Measurements from ENCODE around the gene CYP4F8. TPM values are rescaled to one million over a fixed set of nuclear protein-coding genes. Genes with fewer than 3 reads are reported as not detected.

CYP4F8 gene
- total and polyA plus RNA-seq, 2 of the 8 experiments (the other 6 are each of a cell fraction or from before 2014, with no cell fraction given), result not detected

DNA sequence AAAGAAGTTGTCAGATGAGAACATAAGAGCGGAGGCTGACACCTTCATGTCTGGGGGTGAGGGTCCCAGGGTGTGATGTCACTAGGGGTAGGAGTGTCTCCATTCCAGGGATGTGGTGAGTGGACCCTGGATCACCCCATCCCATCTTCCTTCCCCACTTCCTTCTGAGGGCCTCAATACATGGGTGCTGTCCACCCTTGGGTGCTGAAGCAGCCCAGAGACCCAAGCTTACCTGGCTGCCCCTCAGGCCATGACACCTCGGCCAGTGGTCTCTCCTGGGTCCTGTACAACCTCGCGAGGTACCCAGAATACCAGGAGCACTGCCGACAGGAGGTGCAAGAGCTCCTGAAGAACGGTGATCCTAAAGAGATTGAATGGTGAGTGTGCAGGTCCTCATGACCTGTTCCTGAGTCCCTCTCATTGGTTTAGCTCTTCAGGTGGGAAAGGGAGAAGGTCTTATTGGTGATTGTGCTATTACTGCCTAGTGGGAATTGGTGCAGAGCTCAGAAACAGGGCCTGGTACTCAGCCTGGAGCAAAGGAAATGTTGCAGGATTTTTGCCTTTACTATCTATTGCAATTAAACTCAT lies 37.7 kb upstream of the CYP4F8 start:
- no peak for FAIRE-seq
- no peak overlapping the region for H4K91ac ChIP-seq (replicated peaks; ENCODE audit: insufficient read length, low read length)
- no peaks in the 10 kb centered on the region for H3K36me3 ChIP-seq (ENCODE audit: control insufficient read depth in 2 of 4, insufficient read depth in 4 of 4, low read length in 3 of 4)
- H2AFZ ChIP-seq (ENCODE audit: low read length), result no peak overlapping the region
- H4K5ac ChIP-seq (ENCODE audit: insufficient read length, low read depth, low read length), result no peak overlapping the region
- no peaks in the 10 kb centered on the region for H3K79me1 ChIP-seq (ENCODE audit: low read depth, low read length)
- ChIA-PET CTCF (ENCODE audit: partially characterized antibody) (no interaction called here), POLR2A (ENCODE audit: partially characterized antibody) (no interaction called here)
- WGBS, 2 experiments (ENCODE audit: extremely low coverage in 1 of 2, insufficient coverage in 1 of 2, insufficient read length in 1 of 2, insufficient replicate concordance in 2 of 2, low coverage in 1 of 2, low lambda C conversion rate in 2 of 2, missing lambda C conversion rate in 1 of 2), result 74% methylated on average over 6 of the region's 6 CpGs; no CpG with 5 or more reads in 1 of the 2 experiments
- H2AK5ac ChIP-seq (ENCODE audit: low read depth, low read length), result no peak overlapping the region
- no peak for DNase-seq (ENCODE audit: low read depth in 1 of 2, low spot score in 2 of 2)
- no peak overlapping the region for H3K56ac ChIP-seq (replicated peaks; ENCODE audit: insufficient read length, low read depth, low read length)
- TF ChIP-seq NRF1 (IDR thresholded peaks at IDR 0.05; ENCODE audit: low read depth, low read length) (no peak), BACH1 (IDR thresholded peaks at IDR 0.05; ENCODE audit: low read length) (no peak), EZH2 (IDR thresholded peaks at IDR 0.05; ENCODE audit: low read depth, low read length, severe bottlenecking) (no peak), KDM1A (IDR thresholded peaks at IDR 0.05; ENCODE audit: borderline replicate concordance, low read length) (no peak)
- no peaks in the 10 kb centered on the region for H3K4me1 ChIP-seq (replicated peaks in 1 of 4; ENCODE audit: control insufficient read depth in 3 of 4, insufficient read depth in 4 of 4, low read length in 3 of 4)
- H3K23ac ChIP-seq (ENCODE audit: insufficient read length), result no peak overlapping the region
- H3K4me3 ChIP-seq (ENCODE audit: extremely low read depth in 1 of 4, insufficient read depth in 2 of 4, low read depth in 3 of 4, low read length in 4 of 4), result no peak overlapping the region
- H3K9ac ChIP-seq (replicated peaks in 1 of 4; ENCODE audit: extremely low read depth in 1 of 4, low read depth in 3 of 4, low read length in 3 of 4), result no peak overlapping the region
- no peak overlapping the region for H2BK20ac ChIP-seq (ENCODE audit: low read length)
- peaks cover 47 to 63% of the 10 kb centered on the region in 2 experiments for H3K9me3 ChIP-seq (ENCODE audit: insufficient read depth in 2 of 2, low read depth in 1 of 2, low read length in 1 of 2)
- no peak overlapping the region for H4K8ac ChIP-seq (ENCODE audit: extremely low read depth, insufficient read depth, low read length)
- no peak overlapping the region for H3K4ac ChIP-seq (replicated peaks; ENCODE audit: insufficient read length, low read depth, low read length)
- H4K20me1 ChIP-seq (replicated peaks in 1 of 2; ENCODE audit: control insufficient read depth in 1 of 2, insufficient read depth in 2 of 2, low read length in 2 of 2), result no peaks in the 10 kb centered on the region
- H3K27ac ChIP-seq (ENCODE audit: low read depth, low read length), result no peak overlapping the region
- H3K27me3 ChIP-seq (replicated peaks in 1 of 4; ENCODE audit: control insufficient read depth in 3 of 4, extremely low read depth in 1 of 4, insufficient read depth in 3 of 4, low read length in 3 of 4), result no peaks in the 10 kb centered on the region
- no peak overlapping the region for H2BK15ac ChIP-seq (ENCODE audit: low read length)
- no peak overlapping the region for H3K18ac ChIP-seq (ENCODE audit: extremely low read depth, low read length)
- H2BK5ac ChIP-seq (ENCODE audit: low read depth, low read length), result no peak overlapping the region
- H3K14ac ChIP-seq (ENCODE audit: insufficient read length), result no peak overlapping the region
- no peak overlapping the region for H3K4me2 ChIP-seq (ENCODE audit: insufficient read depth in 1 of 2, low read depth in 2 of 2, low read length in 2 of 2)
- no peak overlapping the region for H2BK120ac ChIP-seq (replicated peaks; ENCODE audit: low read depth, low read length)
- no peaks in the 10 kb centered on the region for H3K23me2 ChIP-seq (ENCODE audit: low read depth, low read length)
- no peak overlapping the region for H2BK12ac ChIP-seq (ENCODE audit: low read depth, low read length)
- H3K79me2 ChIP-seq (ENCODE audit: control insufficient read depth in 1 of 2, insufficient read depth in 2 of 2, low read length in 2 of 2), result no peaks in the 10 kb centered on the region
